GM11168 (cell line): ENCODE data around the gene ATP13A3.

Source experiments
- in situ Hi-C: fragments of 300-500 bp; cut with MboI; formaldehyde crosslinking; loops from one replicate; pipeline ENCODE4 v1.12.0; 2022; ENCODE audit warnings: low sequenced_read_pairs; ENCODE audit not compliant: unreplicated experiment

ATP13A3 gene

DNA sequence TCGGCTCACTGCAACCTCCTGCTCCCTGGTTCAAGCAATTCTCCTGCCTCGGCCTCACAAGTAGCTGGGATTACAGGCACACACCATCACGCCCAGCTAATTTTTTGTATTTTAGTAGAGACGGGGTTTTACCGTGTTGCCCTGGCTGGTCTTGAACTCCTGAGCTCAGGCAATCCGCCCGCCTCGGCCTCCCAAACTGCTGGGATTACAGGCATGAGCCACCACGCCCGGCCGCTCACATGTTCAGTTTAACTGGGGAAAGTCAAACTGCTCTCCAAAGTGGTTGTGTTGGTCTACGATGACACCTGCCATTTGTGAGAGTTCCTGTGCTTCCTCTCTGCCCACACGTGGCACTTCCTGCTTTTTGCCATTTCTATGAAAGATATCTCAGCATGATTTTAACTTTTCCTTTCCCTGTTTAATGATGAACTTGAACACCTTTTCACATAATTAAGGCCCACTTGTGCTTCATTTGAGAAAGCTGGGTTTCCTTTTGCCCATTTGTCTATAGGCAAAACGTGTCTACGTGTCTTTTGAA is 86.9 kb downstream of the ATP13A3 start:
- in situ Hi-C loops: loop anchor here (10.0 kb wide), 1 partner anchor 65 kb away; no protein-coding TSS in a partner anchor

DNA sequence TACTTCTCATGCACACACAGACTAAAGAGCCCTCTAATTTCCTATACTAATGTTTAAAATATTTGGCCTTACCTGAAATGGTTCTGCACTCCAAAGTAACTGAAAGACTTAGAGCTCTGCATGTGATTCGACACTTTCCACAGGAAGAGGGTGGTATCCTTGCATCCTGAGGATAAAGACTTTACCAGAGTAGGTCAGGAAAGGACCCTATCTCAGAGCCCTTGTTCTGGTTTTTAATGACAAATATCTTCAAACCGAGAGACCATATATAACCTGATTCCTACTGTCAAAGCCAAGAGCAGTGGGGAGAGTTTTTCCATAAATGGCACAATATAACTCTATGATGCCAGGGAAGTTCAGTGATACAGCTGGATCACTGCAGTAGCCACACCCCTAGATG is 87.6 kb downstream of the ATP13A3 start, which contains the start of gene GP5:
GP5 (minus strand) TSS at position 101 of the 400 bp plus-strand sequence. CDS start 984 bp downstream, outside the sequence.
- in situ Hi-C loops: no loop called here

- in situ Hi-C loops: no loop called here
These were observed 89.0 kb downstream of the ATP13A3 start for GRCh38 chr3:194397757-194398312.

DNA sequence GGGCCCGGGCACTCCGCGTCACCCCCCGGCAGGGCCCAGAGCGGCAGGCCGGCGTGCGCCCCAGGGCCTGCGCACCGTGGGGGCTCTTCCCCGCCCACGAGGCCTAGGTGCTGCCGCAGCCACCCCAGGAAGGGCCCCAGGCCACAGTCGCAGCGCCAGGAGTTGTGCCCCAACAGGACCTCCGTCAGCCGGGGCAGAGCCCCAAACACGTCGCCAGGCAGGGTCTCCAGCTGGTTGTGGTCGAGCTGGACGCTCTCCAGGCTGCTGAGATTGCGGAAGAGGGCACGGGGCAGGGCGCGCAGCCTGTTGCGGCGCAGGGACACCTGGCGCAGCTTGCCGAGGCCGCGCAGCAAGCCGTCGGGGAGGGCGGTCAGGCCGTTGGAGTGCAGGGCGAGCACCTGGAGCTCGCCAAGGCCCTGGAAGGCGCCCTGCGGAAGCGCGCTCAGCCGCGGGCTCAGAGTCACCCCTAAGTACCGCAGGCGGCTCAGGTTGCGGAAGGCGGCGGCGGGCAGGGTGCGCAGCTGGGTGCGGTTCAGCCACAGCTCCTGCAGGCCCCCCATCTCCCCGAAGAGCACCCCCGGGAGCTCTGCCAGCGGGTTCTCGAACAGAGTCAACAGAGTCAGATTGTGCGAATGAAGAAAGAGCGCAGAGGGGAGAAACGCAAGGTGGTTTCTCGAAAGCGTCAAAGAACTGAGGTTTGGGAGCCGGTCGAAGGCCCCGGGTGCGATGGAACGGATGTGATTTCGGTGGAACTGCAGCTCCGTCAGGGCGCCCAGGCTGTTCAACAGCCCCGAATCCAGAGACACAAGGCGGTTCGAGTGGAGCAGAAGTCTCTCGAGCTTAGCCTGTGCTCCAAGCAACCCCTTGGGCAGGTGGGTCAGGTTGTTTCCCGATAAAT is 89.7 kb downstream of the ATP13A3 start:
- in situ Hi-C loops: no loop called here

GRCh38 chr3:194396539-194396858 is 90.3 kb downstream of the ATP13A3 start:
- in situ Hi-C loops: no loop called here

DNA sequence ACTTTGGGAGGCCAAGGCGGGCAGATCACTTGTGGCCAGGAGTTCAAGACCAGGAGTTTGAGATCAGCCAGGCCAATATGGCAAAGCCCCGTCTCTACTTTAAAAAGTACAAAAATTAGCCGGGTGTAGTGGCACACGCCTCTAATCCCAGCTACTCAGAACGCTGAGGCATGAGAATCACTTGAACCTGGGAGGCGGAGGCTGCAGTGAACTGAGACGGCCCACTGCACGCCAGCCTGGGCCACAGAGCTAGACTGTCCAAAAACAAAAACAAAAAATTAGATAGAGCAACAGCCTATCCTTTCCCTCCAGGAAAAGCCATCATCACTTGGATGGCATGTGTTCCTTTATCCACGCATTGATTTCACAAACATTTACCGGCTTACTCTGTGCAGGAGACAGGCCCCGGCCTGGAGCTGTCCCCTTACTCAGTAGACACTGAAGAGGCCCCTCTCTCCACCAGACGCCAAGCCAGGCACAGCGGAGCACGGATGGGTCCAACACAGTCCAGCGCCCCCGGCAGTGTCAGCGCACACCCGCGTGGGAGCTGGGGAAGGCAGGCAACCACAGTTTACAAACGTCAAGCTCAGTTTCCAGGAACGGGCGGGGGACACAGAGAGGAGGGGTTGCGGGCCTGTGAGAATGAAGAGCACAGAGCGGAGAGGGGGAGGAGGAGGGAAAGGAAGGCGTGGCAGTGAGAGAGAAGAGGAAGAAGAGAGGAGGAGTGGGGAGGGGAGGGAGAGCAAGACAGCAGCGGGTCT is 90.8 kb downstream of the ATP13A3 start:
- in situ Hi-C loops: no loop called here

GRCh38 chr3:194395212-194395611 is 91.6 kb downstream of the ATP13A3 start:
- in situ Hi-C loops: no loop called here

GRCh38 chr3:194392576-194392975 is 94.2 kb downstream of the ATP13A3 start:
- in situ Hi-C loops: no loop called here

DNA sequence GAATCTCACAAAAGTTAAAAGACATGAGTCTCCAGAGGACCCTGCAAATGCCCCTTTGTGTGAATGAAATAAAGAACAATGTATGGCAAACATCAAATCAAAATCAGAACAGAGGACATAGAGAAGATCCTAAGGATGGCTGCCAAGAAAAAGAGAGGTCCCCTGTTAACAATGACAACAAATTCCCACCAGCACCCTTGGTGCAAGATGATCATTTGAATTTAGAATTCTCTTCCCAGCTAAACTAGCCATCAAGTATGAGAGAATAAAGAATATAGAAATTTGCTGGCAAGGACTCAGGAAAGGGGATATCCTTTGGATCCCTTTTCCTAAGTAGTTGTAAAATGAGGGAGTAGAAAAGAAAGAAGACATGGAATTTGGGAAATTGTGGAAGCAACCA is 96.0 kb downstream of the ATP13A3 start:
- in situ Hi-C loops: no loop called here

GRCh38 chr3:194389269-194389668 is 97.5 kb downstream of the ATP13A3 start:
- in situ Hi-C loops: no loop called here

DNA sequence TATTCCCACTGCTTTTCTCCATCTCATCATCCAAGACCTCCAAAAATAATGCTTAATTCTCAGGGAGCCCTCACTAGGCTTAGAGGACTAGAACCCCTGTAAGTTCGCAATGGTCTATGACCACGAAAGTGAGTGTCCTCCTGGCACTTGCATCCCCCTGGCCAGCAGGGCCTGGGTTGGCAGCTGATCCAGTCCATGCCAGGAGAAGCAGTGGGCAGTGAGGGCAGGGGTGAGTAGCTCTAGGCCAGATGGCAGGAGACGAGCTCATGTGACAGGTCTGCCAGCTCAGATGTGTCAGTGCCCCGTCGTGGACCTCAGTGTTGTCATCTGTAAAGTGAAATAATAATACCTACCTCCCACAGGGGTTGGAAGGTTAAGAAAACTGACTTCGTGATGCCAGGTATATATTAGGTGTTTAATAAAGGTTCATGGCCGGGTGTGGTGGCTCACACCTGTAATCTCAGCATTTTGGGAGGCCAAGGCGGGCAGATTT is 98.8 kb downstream of the ATP13A3 start:
- in situ Hi-C loops: no loop called here

GRCh38 chr3:194387276-194387675 is 99.5 kb downstream of the ATP13A3 start:
- in situ Hi-C loops: no loop called here

DNA sequence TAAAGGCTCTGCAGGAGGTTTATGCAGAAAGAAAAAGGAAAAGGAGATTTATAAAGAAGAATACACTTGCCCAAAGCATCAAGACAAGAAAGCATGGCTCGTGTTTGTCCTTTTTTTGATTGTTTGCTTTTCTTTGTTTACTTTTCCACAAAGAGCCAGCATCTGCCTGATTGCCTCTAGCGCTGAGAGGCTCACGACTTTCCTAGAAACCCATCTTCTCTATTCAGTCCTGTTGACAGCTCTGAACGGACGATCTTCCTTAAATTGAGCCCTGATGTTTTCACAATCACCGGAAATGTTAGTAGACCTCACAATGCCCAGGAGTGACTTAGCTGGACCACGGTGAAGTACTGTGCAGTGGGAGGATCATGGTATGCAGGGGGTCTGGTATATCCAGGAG is 100.2 kb downstream of the ATP13A3 start:
- in situ Hi-C loops: no loop called here

- in situ Hi-C loops: no loop called here
These were observed 100.7 kb downstream of the ATP13A3 start for GRCh38 chr3:194386066-194386465.

GRCh38 chr3:194384569-194385001 is 102.2 kb downstream of the ATP13A3 start:
- in situ Hi-C loops: no loop called here

GRCh38 chr3:194384156-194384555 is 102.6 kb downstream of the ATP13A3 start:
- in situ Hi-C loops: no loop called here

GRCh38 chr3:194383276-194383940 is 103.4 kb downstream of the ATP13A3 start:
- in situ Hi-C loops: no loop called here

- in situ Hi-C loops: no loop called here
These were observed 103.9 kb downstream of the ATP13A3 start for GRCh38 chr3:194382892-194383223.

DNA sequence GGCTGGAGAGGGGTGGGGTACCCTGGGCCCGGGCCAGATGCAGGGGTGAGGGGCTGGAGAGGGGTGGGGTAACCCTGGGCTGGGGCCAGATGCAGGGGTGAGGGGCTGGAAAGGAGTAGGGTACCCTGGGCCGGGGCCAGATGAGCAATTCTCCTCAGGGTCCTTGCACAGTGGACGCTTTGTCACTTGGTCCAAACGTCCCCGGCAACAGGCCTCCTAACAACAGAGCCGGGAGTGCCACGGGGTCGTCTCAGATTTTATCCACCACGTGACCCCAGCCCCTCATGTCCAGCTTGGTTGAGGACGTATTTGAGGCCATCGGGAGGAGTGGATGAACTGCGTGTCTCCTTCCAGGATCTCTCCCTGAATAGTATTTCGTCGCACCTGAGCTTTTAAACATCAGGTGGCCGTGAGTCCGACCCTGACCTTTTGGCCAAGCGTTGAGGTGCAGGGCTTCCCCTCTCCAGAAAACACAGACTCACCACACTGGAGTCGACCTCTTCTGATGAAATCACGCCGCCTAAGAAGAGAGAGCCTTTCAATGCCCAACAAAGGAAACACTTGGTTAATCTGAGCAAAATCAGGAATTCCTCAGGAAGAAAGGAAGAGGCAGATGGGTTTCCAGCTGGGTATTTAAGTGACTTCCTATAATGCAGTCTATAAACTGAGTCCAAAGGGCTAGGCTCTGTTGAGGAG is 104.5 kb downstream of the ATP13A3 start:
- in situ Hi-C loops: no loop called here

DNA sequence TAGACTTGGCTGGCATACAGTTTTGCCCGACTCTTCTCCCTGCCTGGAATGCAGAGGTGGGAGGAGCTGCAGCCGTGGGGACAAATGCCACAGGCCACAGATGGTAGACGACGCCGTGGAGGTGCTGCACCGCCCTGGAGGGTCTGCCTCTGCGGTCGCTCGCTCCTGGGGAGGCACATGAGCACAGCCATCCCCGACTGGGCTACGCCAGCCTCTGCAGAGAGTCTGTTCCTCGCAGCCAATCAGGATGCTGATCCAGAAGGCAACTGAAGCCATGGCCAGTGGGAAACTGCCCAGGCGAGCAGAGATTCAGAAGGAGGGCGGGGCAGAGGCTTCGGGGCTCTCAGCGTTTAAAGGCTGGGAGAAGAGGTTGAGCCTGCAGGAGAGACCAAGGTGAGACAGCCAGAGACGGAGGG is 105.3 kb downstream of the ATP13A3 start:
- in situ Hi-C loops: no loop called here
